Fibroblast of skin of abdomen (primary cell): ENCODE results near the gene MCAM.
A peak's percentile ranks its signal among the peaks of the same experiment; 100 is the strongest.

ENCODE experiments used
- DNase-seq: peaks from one replicate; pipeline ENCODE4 v3.0.0-alpha.2; 2013

The MCAM gene

DNA sequence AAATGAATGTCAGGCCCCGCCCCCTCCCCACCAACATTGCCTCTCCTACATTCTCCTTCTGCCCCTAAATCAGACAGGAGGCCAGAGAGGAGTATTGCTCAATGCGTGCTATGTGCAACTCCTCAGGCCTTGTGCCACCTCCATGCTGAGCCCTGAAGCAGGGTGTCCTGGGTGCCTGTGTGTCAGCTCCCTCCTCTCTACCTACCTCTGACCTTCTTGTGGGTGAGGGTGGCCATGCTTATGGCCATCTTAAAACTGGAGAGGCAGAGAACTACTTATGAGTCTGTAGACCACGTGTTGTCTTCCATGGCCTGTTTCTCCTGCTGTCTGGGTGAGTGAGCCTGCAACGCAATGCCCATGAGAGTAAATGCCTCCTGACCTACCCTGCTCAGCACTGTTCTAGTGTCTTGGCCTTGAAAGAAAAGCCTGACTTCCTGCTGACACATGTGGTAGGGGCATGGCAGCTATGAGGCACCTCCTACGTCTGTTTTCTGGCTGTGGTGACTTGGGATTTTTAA, 10.5 kb downstream of the MCAM start:
- peak; percentile 50 for DNase-seq

DNA sequence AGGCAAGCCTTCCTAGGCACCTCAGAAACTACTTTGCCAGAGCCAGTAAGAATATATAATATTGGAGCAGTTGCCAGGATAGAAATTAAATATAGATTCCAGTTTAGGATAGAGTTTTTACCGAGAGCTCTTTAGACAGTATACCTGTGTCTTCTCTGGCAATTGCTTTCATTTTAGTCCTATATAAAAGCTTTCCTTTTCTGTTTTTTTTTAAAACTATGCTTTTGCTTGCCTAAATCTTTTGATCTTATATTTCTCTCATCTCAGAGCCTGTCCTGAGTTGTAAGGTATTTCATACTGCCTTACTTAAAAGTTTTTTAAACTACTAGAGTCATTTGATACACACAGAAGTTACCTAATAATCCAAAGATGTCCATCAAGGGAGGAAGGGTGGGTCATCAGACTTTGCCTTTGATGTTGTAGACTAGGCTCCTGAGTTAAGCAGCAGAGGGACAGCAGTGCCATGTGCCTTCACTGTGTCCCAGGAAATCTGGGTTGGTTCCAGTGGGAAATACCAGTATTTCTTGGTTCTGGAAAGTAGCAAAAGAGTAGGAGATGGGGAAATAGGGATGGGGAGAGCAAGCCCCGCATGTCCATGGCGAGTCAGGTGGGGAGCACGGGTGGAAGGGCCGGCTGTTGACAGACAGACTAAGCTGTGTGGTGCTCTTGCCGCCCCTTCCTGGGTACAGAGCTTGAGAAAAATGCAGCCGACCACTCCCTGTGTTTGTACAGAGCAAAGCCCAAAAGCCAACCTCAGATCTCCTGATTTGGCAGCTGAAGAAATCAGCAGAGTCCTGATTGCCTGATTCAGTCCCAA, 11.2 kb downstream of the MCAM start:
- DNase-seq = no peak

DNA sequence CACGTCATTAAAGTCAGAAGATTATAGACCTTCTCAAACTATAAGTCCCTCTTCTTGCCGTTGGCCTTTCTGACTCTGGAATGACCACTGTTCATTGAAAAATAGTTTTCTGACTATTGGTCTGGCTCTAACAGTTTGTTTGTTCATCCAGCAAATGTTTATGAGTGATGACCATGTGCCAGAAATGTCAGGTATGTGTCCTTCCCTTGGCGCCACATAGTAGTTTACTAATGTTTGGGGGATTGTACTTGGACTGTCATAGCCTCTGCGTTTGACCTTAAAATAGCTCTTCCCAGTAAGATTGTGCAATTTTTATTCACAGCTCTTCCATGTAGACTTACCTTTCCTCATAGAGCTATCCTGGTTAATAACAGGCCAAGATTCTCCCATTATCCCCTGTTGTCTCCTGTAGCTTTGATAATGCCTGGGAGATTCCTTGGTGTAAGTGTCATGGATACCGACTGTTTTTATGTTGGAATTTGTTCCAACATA, 13.7 kb downstream of the MCAM start:
- DNase-seq = no peak

DNA sequence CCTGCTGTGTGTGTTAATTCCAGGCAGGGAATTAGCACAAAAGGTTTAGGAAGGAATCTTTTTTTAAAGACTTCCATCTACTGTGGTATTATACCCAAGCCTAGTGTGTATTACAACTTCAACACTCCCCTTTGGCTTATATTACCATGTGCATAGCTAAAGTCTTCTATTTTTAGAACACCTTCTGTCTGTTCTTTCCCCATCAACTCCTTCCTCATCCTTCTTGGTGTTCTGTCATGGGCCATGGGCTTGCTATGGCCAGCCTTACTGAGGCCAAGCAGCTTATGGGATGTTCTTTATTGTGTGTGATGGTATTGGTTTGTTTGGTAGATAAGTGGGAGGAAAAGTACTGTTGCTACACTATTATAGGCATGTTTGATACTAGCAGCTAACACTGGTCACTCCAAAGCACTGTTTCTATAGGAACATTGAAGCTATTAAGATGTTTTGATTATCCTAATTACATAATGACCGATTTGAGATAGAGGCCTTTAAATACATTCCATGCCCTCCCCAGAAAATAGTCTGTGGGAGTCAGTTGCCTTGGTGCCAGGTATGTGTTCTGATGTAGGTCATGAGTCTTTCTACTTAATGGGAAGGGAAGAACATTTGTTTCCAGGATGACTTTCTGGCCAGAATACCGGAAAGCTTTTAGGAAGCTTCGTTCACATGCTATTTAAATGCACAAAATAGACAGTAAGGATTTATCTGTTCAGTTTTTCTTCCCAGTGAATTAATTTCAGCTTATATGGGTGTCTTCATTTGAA, 16.5 kb downstream of the MCAM start:
- DNase-seq = no peak

DNA sequence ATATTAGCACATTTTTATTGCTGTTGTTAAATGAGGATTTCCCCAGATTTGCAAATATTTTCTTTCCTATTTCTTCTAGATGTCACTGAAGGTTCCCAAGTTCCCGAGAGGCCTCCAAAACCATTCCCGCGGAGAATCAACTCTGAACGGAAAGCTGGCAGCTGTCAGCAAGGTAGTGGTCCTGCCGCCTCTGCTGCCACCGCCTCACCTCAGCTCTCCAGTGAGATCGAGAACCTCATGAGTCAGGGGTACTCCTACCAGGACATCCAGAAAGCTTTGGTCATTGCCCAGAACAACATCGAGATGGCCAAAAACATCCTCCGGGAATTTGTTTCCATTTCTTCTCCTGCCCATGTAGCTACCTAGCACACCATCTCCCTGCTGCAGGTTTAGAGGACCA, 17.5 kb downstream of the MCAM start:
- DNase-seq = no peak

DNA sequence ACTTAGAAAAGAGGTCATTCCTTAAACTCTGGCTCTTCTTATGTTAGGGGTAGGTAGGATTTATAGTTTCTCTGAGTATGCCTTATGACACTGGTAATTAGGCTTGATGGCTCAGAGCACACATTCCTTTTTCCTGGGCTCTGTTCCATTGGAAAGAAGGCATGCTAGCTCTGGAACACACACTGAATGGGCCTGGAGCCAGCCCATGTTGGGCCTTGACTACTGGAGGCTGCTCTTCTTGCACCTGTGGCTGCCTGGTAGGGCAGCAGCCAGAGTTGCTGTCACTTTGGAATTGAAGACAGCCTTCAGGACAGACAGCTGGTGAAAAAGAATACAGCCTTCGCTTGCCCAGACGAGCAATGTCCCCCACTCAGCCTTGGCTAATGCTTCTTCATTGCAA, 18.2 kb downstream of the MCAM start:
- DNase-seq = no peak

DNA sequence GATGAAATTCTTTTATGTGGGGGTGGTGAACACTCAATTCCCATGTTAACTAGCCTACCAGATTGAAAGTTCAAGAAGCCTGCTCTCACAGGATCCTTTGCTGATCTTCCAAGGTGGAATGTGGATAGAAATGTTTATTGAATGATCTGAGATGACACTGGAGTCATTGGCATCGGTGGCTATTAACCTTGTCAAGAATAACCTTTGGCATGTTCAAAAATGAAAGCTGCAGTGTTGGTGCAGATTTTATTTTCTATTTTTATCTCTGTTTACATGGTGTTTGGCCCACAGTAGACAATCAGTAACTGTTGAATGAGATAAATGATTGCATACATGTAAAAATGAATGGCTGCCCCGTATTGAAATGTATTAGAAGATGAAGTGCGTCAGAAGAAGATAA, 19.0 kb downstream of the MCAM start:
- no peak for DNase-seq

DNA sequence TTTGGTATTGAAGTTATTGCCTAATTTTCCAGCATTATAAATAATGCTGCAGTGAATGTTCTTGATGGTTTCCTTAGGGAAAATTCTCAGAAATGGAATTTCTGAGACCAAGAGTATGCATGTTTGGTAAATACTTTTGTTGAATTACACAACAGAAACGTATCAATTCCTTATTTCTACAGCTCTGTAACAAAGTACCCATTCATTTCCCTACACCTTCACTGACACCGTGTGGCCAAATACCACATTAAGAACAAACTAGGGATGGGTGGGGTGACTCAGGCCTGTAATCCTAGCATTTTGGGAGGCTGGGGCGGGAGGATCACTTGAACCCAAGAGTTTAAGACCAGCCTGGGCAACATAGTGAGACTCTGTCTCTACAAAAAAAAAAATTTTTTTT, 21.8 kb downstream of the MCAM start:
- DNase-seq = peak; percentile 18

DNA sequence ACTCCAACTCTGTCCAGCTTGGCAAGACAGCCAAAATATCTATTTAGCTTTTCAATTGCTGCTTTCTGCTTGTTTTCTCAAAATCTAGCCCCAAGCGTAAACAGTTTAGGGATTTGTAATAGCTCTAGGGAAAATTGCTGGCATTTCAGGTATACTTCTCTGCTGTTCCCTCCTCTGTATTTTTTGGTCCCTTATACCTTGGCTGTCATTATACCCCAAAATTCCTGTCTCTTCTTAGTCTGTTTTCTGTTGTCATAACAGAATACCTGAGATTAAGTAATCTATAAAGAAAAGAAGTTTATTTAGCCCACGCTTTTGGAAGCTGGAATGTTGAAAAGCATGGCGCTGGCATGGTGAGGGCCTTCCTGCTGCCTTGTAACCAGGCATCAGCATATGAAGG, 23.5 kb downstream of the MCAM start:
- no peak for DNase-seq

DNA sequence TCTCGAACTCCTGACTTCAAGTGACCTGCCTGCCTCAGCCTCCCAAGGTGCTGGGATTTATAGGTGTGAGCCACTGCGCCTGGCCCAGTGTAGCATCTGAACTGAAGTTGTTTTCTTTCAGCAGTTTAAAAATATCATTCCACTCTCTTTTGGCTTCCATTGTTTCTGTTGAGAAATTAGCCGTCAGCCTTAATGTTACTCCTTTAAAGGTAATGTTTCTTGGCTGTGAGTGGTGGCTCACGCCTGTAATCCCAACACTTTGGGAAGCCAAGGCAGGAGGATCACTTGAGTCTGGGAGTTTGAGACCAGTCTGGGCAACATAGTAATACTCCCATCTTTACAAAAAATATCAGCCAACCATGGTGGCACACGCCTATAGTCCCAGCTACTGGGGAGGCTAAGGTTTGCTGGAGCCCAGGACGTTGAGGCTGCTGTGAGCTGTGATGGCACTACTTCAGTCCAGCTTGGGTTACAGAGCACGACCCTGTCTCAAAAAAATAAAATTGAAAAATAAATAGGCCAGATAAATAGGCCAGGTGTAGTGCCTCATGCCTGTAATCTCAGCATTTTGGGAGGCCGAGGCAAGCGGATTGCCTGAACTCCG, 25.9 kb downstream of the MCAM start:
- no peak for DNase-seq

DNA sequence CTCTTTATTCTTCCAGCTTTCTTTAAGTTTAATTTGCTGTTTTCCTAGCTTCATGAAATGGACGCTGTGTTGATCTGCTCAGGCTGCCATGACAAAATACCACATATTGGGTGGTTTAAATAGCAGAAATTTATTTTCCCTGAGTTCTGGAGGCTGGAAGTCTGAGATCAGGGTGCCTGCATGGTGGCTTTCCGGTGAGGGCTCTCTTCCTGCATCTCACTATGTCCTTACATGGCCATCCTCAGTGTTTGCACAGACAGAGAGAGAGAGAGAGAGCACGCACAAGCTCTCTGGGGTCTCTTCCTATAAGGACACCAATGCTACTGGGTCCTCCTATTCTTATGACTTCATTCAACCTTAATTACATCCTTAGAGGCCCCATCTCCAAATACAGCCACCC, 28.7 kb downstream of the MCAM start:
- no peak for DNase-seq

DNA sequence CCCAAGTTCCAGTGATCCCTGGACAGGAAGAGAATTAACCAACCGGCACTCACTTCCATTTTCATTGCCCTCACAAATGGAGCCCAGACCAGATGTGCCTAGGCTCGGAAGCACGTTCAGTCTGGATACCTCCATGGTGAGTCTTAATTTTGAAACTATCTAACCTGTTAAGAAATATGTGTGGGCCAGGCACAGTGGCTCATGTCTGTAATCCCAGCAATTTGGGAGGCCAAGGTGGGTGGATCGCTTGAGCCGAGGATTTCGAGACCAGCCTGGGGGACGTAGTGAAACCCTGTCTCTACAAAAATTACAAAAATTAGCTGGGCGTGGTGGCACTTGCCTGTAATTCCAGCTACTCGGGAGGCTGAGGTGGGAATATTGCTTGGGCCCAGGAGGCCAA, 31.5 kb downstream of the MCAM start:
- DNase-seq = no peak

DNA sequence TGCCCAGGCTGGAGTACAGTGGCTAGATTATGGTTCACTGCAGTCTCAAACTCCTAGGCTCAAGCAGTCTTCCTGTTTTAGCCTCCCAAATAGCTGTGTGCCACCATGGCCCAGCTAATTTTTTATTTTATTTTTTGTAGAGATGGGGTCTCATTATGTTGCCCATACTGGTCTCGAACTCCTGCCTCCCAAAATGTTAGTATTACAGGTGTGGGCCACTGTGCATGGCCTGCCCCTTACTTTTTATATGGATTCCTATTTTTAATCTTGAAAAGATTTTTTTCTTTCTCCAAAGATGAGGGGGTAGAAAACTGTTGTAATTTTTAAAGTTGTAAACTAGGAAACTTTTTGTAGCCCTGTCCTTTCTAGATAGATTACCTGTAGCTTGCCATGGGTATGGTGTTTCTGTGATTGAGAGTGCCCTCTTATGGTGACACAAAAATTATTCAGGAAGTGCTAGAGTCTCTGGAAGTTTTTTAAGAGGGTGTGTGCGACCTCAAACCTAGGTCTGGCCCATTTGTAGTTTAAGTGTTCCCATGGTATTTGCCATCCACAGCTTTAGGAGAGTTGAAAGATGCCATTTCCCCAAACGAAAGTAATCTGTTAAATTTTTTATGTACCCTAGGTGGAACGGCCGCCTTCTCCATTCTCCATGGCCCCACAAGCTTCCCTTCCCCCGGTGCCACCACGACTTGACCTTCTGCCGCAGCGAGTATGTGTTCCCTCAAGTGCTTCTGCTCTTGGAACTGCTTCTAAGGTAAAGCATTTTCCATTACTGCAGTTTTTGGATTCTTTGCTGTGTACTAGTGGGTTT, 32.4 kb downstream of the MCAM start:
- DNase-seq = peak; percentile 40

DNA sequence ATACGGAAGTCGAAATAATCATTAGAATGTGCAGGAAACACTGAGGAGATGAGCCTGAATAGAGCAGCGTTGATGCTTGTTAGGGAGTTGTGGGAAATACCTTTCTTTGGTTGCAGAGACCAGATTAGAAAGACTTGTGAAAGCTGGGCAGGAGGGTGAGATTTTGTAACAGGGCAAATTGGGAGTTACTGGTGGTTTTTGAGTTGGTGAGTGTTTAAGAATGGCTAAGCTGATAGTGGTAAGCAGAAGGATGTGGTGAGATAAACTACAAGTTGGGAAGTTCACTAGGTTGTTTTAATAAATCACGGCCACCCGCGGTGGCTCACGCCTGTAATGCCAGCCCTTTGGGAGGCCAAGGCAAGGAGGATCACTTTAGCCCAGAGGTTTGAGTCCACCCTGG, 34.4 kb downstream of the MCAM start:
- no peak for DNase-seq

DNA sequence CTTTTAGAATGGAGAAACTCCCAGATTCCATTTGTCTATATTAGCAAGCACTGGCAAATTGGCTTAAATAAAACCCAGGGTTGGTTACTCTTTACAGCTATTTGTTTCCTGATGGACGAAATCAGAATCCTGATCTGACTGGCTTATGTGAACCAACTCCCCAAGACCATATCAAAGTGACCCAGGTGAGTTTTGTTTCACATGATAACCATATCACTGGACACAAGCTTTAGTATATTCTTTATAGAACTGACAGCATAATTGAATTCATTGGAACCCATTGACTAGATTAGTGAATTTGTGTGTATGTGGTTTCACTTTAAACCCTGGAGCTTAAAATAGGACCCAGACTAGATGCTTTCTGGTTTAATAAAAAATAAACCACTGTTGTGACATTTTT, 39.3 kb downstream of the MCAM start:
- no peak for DNase-seq

DNA sequence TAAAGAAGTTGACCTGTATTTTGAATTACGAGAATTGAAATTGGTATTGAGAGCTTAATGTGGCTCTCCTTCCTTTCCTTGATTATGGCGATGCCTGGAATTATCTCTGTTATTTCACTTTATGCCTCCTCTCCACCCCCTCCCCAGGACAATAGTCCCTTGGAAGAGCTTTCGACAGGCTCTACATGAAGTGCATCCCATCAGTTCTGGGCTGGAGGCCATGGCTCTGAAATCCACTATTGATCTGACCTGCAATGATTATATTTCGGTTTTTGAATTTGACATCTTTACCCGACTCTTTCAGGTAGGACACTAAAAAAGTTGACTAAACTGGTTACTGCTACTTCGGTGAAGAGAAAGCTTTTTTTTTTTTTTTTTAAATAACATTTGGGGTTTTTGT, 43.2 kb downstream of the MCAM start:
- DNase-seq = no peak

DNA sequence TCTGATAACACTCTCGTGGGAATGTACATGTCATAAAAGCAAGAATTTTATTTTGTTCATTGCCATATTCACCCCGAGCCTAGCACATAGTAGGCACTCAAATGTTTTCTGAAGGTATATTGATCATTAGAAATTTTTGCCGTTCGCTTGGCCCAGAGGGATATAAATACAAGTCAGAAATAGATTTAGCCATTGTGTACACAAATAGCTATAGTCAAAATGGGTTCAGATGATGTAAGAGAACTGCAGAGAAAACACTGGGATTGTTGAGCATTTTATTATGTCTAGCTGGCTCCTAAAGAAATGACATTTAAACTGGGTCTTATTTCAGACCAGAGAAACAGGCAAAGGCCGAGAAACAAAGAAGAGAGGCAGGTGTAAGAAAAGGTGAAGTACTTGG, 49.3 kb downstream of the MCAM start:
- no peak for DNase-seq

DNA sequence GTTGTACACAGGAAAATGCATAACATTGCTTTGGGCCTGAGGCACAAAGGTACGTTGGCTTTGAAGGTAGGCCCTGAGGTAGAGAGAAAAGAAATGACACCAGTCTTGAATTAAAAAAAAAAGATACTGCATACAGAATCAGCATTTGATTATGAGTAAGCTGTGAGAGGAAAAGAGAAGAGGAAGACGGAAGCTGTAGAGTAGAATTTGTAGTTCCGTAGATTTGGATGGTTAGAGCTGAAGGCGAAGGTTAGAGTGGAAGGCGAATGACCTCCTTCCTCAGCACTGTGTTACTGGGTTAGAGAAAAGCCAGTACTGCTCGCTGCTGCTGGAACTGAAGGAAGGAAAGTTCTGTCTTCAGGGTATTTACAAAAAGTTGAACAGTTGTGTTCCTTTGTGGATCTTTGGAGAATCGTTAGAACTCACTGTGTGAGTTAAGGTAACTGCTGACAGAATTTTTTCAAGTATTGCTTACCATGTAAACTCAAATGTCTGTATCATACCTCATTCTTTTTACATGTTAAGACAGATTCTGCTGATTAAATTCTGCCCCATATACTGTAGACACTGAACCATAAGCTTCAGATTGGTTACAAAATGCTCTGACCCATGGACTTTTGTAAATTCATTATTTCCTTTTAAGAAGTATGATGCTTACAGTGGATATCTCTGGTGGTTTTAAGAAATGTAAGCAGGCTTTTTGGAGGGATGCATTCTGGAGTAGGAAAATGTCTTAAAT, 50.2 kb downstream of the MCAM start:
- no peak for DNase-seq

DNA sequence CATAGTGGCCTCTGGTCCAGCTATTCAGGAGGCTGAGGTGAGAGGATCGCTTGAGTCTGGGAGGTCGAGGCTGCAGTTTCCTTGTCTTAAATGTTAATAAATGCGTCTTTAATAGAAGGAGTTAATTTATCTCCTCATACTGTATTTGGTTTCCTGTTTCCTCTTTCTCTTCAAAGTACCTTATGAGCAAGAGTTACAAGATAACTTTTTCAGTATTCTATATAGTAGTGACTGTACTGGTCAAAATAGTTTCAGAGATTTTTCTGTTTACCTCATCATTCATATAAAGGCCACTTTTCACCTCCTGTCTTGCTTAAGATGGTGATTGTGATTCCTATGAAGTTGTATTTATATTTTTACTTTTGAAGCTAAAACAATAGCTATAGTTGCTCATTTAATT, 50.9 kb downstream of the MCAM start:
- DNase-seq = no peak

DNA sequence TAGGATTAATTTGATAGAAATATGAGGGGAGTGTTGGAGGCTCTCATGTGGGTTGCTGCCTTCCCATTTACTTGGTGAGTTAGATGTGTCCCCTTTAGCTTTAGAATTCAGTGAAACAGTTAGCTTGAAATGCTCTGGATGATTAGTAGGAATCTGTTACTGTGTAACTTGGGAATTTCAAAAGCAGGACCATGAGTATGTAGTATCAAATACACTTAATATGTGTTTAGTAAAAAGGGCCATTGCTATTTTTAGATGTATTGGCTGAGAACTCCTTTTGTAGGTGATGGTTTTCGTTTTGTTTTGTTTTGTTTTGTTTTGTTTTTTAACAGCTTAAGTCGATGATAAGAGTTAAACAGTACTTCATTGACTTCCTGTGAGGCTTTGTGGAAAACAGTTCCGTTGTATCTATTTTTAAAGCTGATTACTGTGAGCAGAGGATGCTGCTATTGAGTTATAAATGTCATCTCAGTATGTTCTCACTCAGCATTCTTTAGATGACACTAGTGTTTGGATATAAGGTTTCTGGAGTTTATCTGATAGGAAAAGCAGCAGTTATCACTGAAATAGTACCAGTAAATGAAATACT, 53.5 kb downstream of the MCAM start:
- no peak for DNase-seq

DNA sequence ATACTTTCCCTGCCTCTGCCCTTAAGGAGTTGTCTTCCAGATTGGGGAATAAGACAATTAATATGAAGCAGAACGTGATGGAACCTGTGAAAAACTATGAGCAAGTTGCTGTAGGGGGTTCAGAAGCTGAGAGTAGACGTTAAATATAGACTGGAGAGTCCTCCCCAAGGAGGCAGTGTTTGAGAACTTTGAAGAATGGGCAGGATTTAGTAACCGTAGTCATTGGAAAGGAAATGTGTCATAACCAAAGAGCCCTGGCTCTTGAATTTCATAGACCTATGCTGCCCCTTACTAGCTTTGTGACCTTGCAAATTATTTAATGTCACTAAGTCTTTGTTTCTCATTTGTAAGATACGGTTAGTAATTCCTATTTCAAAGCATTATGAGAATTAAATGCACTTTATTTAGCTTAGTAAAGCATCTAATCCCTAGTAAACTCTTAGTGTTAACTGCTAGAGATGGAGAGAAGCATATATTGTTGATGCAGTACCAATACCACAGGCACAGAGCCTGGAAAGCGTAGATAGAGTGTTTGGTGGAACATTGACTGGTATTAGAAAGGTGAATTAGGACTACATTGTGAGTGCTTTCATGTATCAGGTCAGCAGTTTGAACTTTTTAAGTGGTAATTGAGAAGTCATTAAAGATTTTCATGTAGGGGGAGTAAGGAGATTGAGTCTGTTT, 54.1 kb downstream of the MCAM start:
- peak; percentile 30 for DNase-seq
